ENCODE measurements around the gene MRPL42.

GRCh38 chr12:93500667-93501066 is 33.4 kb downstream of the MRPL42 start:
- TF ChIP-seq EZH2 (IDR thresholded peaks at IDR 0.05; ENCODE audit: borderline replicate concordance, insufficient read depth, low read depth, low read length, poor library complexity, severe bottlenecking) (no peak), CTCF (IDR thresholded peaks at IDR 0.05) (no peak)
